A673 (cell line): ENCODE data around the gene BCL3. TPM values are rescaled to one million over a fixed set of nuclear protein-coding genes. Genes with fewer than 3 reads are reported as not detected.

Experiments
- BruUV-seq: library from RNA; stranded (reverse); fragments of 400-500 nt; replicated peaks from 2 replicates; lab custom pipeline; 2021; lab: Mats Ljungman, UMichigan
- CTCF ChIA-PET: fragments of 300-600 bp; sonication (Branson Sonifier 250); formaldehyde crosslinking; loops from one replicate; lab custom pipeline; 2022; ENCODE audit warnings: antibody characterized with exemption; lab: Charles Lee
- POLR2A ChIA-PET: fragments of 300-600 bp; sonication (Branson Sonifier 250); formaldehyde crosslinking; loops from one replicate; lab custom pipeline; 2022; ENCODE audit warnings: antibody characterized with exemption; ENCODE audit not compliant: low non-redundant PET; lab: Charles Lee
- DNase-seq: peaks from one replicate; pipeline ENCODE4 v3.0.0-alpha.2; 2015; ENCODE audit warnings: low spot score
- H3K27ac ChIP-seq: fragments of 200-600 bp; sonication (generic); 2 replicates; pipeline ENCODE4 v1.5.1; 2016; ENCODE audit warnings: mixed run types, low read depth, mild to moderate bottlenecking, mixed read lengths, antibody characterized with exemption, low read length; ENCODE audit not compliant: poor library complexity, severe bottlenecking
- H3K27me3 ChIP-seq: fragments of 200-600 bp; sonication (generic); replicated peaks from 2 replicates; pipeline ENCODE4 v1.6.1; 2017; ENCODE audit warnings: mixed run types, low read depth, mild to moderate bottlenecking, mixed read lengths, antibody characterized with exemption, low read length; ENCODE audit not compliant: insufficient read depth, poor library complexity
- H3K36me3 ChIP-seq: fragments of 200-600 bp; sonication (generic); 2 replicates; pipeline ENCODE4 v1.6.1; 2016; ENCODE audit warnings: mixed run types, mild to moderate bottlenecking, mixed read lengths, antibody characterized with exemption, low read length; ENCODE audit not compliant: insufficient read depth, poor library complexity, severe bottlenecking
- H3K4me1 ChIP-seq: fragments of 200-600 bp; sonication (generic); 2 replicates; pipeline ENCODE4 v1.6.1; 2017; ENCODE audit warnings: mixed run types, mild to moderate bottlenecking, mixed read lengths, antibody characterized with exemption, low read length; ENCODE audit not compliant: insufficient read depth, poor library complexity, severe bottlenecking
- H3K4me3 ChIP-seq: fragments of 200-600 bp; sonication (generic); 2 replicates; pipeline ENCODE4 v1.5.1; 2016; ENCODE audit warnings: low read depth, mixed run types, mild to moderate bottlenecking, mixed read lengths, low read length; ENCODE audit not compliant: poor library complexity, severe bottlenecking
- H3K9me3 ChIP-seq: fragments of 200-600 bp; sonication (generic); 2 replicates; pipeline ENCODE4 v1.6.1; 2016; ENCODE audit warnings: mixed run types, low read depth, mild to moderate bottlenecking, mixed read lengths, antibody characterized with exemption, low read length; ENCODE audit not compliant: poor library complexity, severe bottlenecking
- CTCF ChIP-seq: fragments of 300-800, 200-600 bp; sonication (generic); conservative IDR thresholded peaks from 2 replicates; pipeline ENCODE4 v1.5.1; 2017; ENCODE audit warnings: low read depth, mild to moderate bottlenecking, antibody characterized with exemption, low read length, moderate library complexity, mixed read lengths
- EZH2 ChIP-seq: fragments of 200-600 bp; sonication (generic); IDR thresholded peaks from 2 replicates; pipeline ENCODE4 v1.6.1; 2017; ENCODE audit warnings: borderline replicate concordance, low read depth, mild to moderate bottlenecking, mixed read lengths, antibody characterized with exemption, low read length; ENCODE audit not compliant: poor library complexity, severe bottlenecking
- intact Hi-C: fragments of 100-400 bp; cut with micrococcal nuclease; formaldehyde crosslinking; loops from one replicate; pipeline ENCODE4 v1.10.0; 2022; ENCODE audit not compliant: unreplicated experiment
- total RNA-seq: library from RNA; stranded (reverse); gene quantifications from 2 replicates; pipeline ENCODE4 v1.2.3, GENCODE V29; 2021

The BCL3 gene
- total RNA-seq, 1 experiment from 2014 or later = 6.6 TPM

- intact Hi-C loops = no loop called here
- POLR2A ChIA-PET = no interaction called here
- no TSS peak for BruUV-seq
These were observed 8.1 kb upstream of the BCL3 start for GRCh38 chr19:44740351-44740824.

GRCh38 chr19:44741258-44741731, 7.2 kb upstream of the BCL3 start:
- no TSS peak for BruUV-seq
- intact Hi-C loops = no loop called here
- H3K36me3 ChIP-seq = no peaks in the 10 kb centered on the region
- no peak for TF ChIP-seq EZH2
- TF ChIP-seq CTCF = no peak
- no peaks in the 10 kb centered on the region for H3K27me3 ChIP-seq
- H3K4me3 ChIP-seq = no peak overlapping the region
- peak overlapping the region; percentile 57 for H3K27ac ChIP-seq
- no peak for DNase-seq
- H3K9me3 ChIP-seq = no peaks in the 10 kb centered on the region
- peaks cover 29% of the 10 kb centered on the region for H3K4me1 ChIP-seq
- POLR2A ChIA-PET = no interaction called here
- CTCF ChIA-PET = no interaction called here

More at GRCh38 chr19:44740351-44740824, 8.1 kb upstream of the BCL3 start:
- Histone ChIP-seq H3K4me1 (peaks cover 25% of the 10 kb centered on the region), H3K9me3 (no peaks in the 10 kb centered on the region), H3K36me3 (no peaks in the 10 kb centered on the region), H3K4me3 (no peak overlapping the region), H3K27me3 (no peaks in the 10 kb centered on the region), H3K27ac (no peak overlapping the region)
- TF ChIP-seq EZH2 (no peak), CTCF (no peak)
- CTCF ChIA-PET = no interaction called here
- DNase-seq = no peak

GRCh38 chr19:44741841-44742329, 6.6 kb upstream of the BCL3 start:
- Histone ChIP-seq H3K4me3 (no peak overlapping the region), H3K27me3 (no peaks in the 10 kb centered on the region), H3K9me3 (no peaks in the 10 kb centered on the region), H3K36me3 (no peaks in the 10 kb centered on the region), H3K27ac (peak overlapping the region; percentile 65), H3K4me1 (peaks cover 30% of the 10 kb centered on the region)
- CTCF ChIA-PET = interaction anchor here (0.6 kb wide), 1 partner anchor 18 kb away, joined by 3 read pairs; no protein-coding TSS in a partner anchor
- POLR2A ChIA-PET = no interaction called here
- intact Hi-C loops = no loop called here
- TF ChIP-seq EZH2 (no peak), CTCF (no peak)
- peak; percentile 96 for DNase-seq
- no TSS peak for BruUV-seq
